Stomach (tissue), 9 donors: ENCODE results near the gene ADAD2. TPM values are rescaled to one million over a fixed set of nuclear protein-coding genes. Genes with fewer than 3 reads are reported as not detected.

ENCODE experiments used
- DNase-seq, 2 donors: peaks; one replicate each; pipeline versions ENCODE4 v3.0.0 to v3.0.0-alpha.2; 2013 to 2019
- H3K27ac ChIP-seq, 5 donors: fragments of 200-600 bp in 4 of 5; sonication (generic) in 4 of 5; one replicate each; pipeline ENCODE4 v1.5.1; 2013 to 2019; ENCODE audit warnings: mild to moderate bottlenecking in 1 of 5, moderate library complexity in 1 of 5
- H3K27me3 ChIP-seq, 3 donors: fragments of 200-600 bp; sonication (generic); one replicate each; pipeline ENCODE4 v1.5.1; 2017 to 2019; ENCODE audit warnings: mixed run types in 1 of 3
- H3K36me3 ChIP-seq, 4 donors: fragments of 200-600 bp; sonication (generic); 1 replicate in 3 of 4; 2 replicates in 1 of 4; pipeline ENCODE4 v1.5.1; 2016 to 2019
- H3K4me1 ChIP-seq, 4 donors: fragments of 200-600 bp; sonication (generic); one replicate each; pipeline ENCODE4 v1.5.1; 2016 to 2019
- H3K4me3 ChIP-seq, 4 donors: fragments of 200-600 bp; sonication (generic) in 3 of 4; one replicate each; pipeline ENCODE4 v1.5.1; 2016 to 2019; ENCODE audit warnings: mild to moderate bottlenecking in 1 of 4
- H3K9me3 ChIP-seq, 4 donors: fragments of 200-600 bp; sonication (generic); one replicate each; pipeline ENCODE4 v1.5.1; 2016 to 2019
- EP300 ChIP-seq: sonication (generic); formaldehyde crosslinking; IDR thresholded peaks from one replicate; pipeline ENCODE4 v1.6.1; 2017; ENCODE audit warnings: antibody characterized with exemption
- POLR2A ChIP-seq, 4 donors: fragments of 450-650 bp; IDR thresholded peaks; one replicate each; pipeline ENCODE4 v1.6.1; 2016; ENCODE audit warnings: antibody characterized with exemption in 4 of 4, control low read depth in 2 of 4, mild to moderate bottlenecking in 1 of 4, moderate library complexity in 1 of 4
- POLR2AphosphoS5 ChIP-seq, 3 donors: sonication (generic); formaldehyde crosslinking; IDR thresholded peaks; one replicate each; pipeline ENCODE4 v1.6.1; 2016; ENCODE audit warnings: antibody characterized with exemption in 3 of 3
- WGBS, 5 donors: extraction: QIAGEN DNeasy Blood & Tissue Kit in 3 of 5; methylation state at CpG; one replicate each; pipeline versions ENCODE4 v1.1.5 to v1.1.7; 2013 to 2018; 5-methylcytosine and 5-hydroxymethylcytosine counted together
- intact Hi-C: fragments of 100-400 bp; cut with DNase I; formaldehyde crosslinking; loops from one replicate; pipeline ENCODE4 v1.15.1; 2023; ENCODE audit warnings: low total_unique reads
- polyA plus RNA-seq, 3 donors: library from polyadenylated mRNA; stranded (reverse); fragments of 200-250 nt; gene quantifications; one replicate each; pipeline ENCODE4 v1.2.3, GENCODE V29; 2013
- total RNA-seq, 5 donors: library from RNA; depleted of rRNA; stranded (reverse); fragments of >200 nt; gene quantifications; one replicate each; pipeline versions ENCODE4 v1.1.0 to v1.2.3, GENCODE V29; 2014 to 2016
- TF ChIP-seq, protein P1 (sequence below), 7 experiments: fragments of 450-650 bp in 4 of 7; fragments of 200-600 bp in 3 of 7; sonication (generic) in 3 of 7; IDR thresholded peaks; one replicate each; pipeline ENCODE4 v1.5.1; 2016 to 2019; ENCODE audit warnings: antibody characterized with exemption in 7 of 7, control low read depth in 2 of 7, mild to moderate bottlenecking in 1 of 7
- donor health status: healthy with polysubstance abuse.
- donor health status: Bipolar disorder and iron deficiency.
- donor health status: healthy.

The ADAD2 gene
- total and polyA plus RNA-seq, 8 donors, result 0.18 to 4.3 (median 2.5) TPM; not detected in 4

DNA sequence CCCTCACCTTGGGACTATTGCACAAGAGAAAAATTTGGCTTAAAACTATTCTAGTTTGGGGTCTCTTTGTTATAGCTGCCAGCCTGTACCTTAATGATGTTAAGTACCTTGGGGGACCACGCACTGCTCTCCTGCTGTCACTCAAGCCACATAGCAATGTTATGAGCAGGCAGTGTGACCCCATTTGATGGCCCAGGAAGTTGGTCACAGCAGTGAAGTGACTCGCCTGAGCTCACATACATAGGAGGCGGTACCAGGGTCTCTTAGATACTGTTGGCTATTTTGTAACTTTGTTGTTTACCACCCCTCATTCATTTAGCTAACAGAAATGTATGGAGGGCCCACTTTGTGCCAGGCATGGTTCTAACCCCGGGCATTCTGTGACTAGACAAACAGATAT lies 32.5 kb downstream of the ADAD2 start:
- DNase-seq, result no peak
- H3K27ac ChIP-seq, result no peak overlapping the region
- H3K36me3 ChIP-seq, result no peaks in the 10 kb centered on the region
- H3K4me3 ChIP-seq, result no peak overlapping the region
- H3K4me1 ChIP-seq, result peaks cover 4 to 12% (median 7%) of the 10 kb centered on the region in 4 donors
- intact Hi-C loops, result no loop called here
- H3K27me3 ChIP-seq, result peaks cover 0 to 5% (median 0%) of the 10 kb centered on the region in 3 donors
- TF ChIP-seq POLR2A (IDR thresholded peaks at IDR 0.05) (no peak), EP300 (no peak), POLR2AphosphoS5 (IDR thresholded peaks at IDR 0.05) (no peak)
- TF ChIP-seq, protein P1, sequence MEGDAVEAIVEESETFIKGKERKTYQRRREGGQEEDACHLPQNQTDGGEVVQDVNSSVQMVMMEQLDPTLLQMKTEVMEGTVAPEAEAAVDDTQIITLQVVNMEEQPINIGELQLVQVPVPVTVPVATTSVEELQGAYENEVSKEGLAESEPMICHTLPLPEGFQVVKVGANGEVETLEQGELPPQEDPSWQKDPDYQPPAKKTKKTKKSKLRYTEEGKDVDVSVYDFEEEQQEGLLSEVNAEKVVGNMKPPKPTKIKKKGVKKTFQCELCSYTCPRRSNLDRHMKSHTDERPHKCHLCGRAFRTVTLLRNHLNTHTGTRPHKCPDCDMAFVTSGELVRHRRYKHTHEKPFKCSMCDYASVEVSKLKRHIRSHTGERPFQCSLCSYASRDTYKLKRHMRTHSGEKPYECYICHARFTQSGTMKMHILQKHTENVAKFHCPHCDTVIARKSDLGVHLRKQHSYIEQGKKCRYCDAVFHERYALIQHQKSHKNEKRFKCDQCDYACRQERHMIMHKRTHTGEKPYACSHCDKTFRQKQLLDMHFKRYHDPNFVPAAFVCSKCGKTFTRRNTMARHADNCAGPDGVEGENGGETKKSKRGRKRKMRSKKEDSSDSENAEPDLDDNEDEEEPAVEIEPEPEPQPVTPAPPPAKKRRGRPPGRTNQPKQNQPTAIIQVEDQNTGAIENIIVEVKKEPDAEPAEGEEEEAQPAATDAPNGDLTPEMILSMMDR (IDR thresholded peaks at IDR 0.05), result no peak
- H3K9me3 ChIP-seq, result no peaks in the 10 kb centered on the region
- WGBS, 5 donors, result 77 to 88% (median 84%) methylated on average over 2 to 4 of the region's 4 CpGs

DNA sequence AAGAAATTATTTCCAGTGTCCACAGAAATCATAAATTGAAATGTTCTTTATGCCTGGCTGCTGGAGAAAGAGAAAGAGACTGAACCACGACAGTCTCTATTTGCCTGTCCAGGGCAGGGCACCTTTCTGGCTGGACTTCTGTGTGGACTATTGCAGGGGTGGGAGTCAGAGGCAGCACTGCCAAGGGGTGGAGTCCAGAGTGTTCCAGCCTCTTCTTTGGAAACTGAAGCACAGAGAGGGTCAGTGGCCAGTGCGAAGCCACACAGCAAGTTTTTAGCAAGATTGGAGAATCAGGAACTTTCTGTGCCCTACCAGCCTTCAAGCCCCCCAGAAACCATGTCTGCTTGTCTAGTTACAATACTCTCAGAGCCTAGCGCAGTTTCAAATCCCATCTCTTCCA lies 33.6 kb downstream of the ADAD2 start:
- intact Hi-C loops, result no loop called here
- 72 to 86% (median 78%) methylated on average over 3 of the region's 3 CpGs for WGBS, 5 donors
- TF ChIP-seq POLR2AphosphoS5 (IDR thresholded peaks at IDR 0.05) (no peak), POLR2A (IDR thresholded peaks at IDR 0.05) (no peak), EP300 (no peak)
- TF ChIP-seq, protein P1 (IDR thresholded peaks at IDR 0.05), result no peak

DNA sequence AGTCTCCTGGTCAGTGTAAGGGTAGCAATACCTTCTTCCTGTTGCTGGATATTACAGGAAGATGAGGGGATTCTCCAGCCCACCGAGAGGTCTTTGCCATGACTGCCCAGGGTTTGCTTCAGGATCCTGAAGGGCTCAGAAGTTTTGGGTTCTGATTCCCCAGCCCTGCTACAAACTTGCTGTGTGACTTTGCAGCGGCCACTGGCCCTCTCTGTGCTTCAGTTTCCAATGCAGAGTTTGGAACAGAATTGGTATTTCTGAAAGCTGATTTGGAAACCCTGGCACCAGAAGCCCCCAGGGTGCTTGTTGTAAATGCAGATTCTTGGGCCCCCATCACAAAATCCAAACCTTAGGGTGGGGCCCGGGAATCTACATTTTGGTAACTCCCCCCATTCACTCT lies 34.2 kb downstream of the ADAD2 start:
- H3K27me3 ChIP-seq, result peaks cover 0 to 5% (median 0%) of the 10 kb centered on the region in 3 donors
- no peak overlapping the region for H3K27ac ChIP-seq
- peaks cover 4 to 13% (median 8%) of the 10 kb centered on the region in 4 donors for H3K4me1 ChIP-seq
- WGBS, 5 donors, result 80 to 93% (median 92%) methylated on average over 3 of the region's 3 CpGs
- H3K9me3 ChIP-seq, result no peaks in the 10 kb centered on the region
- intact Hi-C loops, result no loop called here
- no peak overlapping the region for H3K4me3 ChIP-seq
- TF ChIP-seq EP300 (no peak), POLR2A (IDR thresholded peaks at IDR 0.05) (no peak), POLR2AphosphoS5 (IDR thresholded peaks at IDR 0.05) (no peak)
- TF ChIP-seq, protein P1 (IDR thresholded peaks at IDR 0.05), result no peak
- DNase-seq, result no peak
- no peaks in the 10 kb centered on the region for H3K36me3 ChIP-seq

More for the DNA sequence above, 33.6 kb downstream of the ADAD2 start:
- Histone ChIP-seq H3K36me3 (no peaks in the 10 kb centered on the region), H3K4me3 (no peak overlapping the region), H3K9me3 (no peaks in the 10 kb centered on the region), H3K27me3 (peaks cover 0 to 5% (median 0%) of the 10 kb centered on the region in 3 donors), H3K27ac (no peak overlapping the region), H3K4me1 (peaks cover 4 to 13% (median 8%) of the 10 kb centered on the region in 4 donors)
- no peak for DNase-seq

DNA sequence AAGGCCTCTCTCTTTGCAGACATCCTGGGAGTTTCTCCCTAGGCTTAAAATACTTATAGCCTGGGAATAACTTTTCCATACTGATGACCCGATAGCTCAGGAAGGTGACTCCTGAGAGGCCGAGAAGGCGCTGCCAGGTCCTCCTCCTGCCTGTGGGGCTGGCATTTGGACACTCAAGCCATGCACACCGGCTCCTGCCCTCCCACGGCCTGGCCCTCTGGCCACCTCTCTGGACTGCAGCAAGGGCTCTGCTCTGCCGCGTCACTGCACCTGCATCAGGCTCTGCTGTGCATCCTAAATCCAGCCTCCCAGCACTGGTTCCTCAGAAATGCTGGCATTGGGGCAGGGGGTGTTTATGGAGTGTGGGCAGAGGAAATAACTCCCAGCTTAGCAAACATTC lies 34.6 kb downstream of the ADAD2 start:
- intact Hi-C loops, result no loop called here
- H3K9me3 ChIP-seq, result no peaks in the 10 kb centered on the region
- TF ChIP-seq, protein P1 (IDR thresholded peaks at IDR 0.05), result no peak
- TF ChIP-seq POLR2AphosphoS5 (IDR thresholded peaks at IDR 0.05), result no peak
- TF ChIP-seq POLR2A (IDR thresholded peaks at IDR 0.05), result no peak
- no peak for TF ChIP-seq EP300
- peaks cover 0 to 7% (median 0%) of the 10 kb centered on the region in 3 donors for H3K27me3 ChIP-seq
- H3K4me1 ChIP-seq, result peaks cover 4 to 13% (median 8%) of the 10 kb centered on the region in 4 donors
- no peak overlapping the region for H3K4me3 ChIP-seq
- H3K36me3 ChIP-seq, result no peaks in the 10 kb centered on the region
- 54 to 100% (median 86%) methylated on average over 1 to 7 of the region's 7 CpGs for WGBS, 5 donors
- no peak overlapping the region for H3K27ac ChIP-seq
- no peak for DNase-seq
